DMS79 treated with DMSO at 0.1 percent for 48 hours (cell line): ENCODE results near the gene TM4SF4.
A peak's percentile ranks its signal among the peaks of the same experiment; 100 is the strongest.

ENCODE experiments used
- DNase-seq: peaks from one replicate; lab custom pipeline; 2025; lab: John Stamatoyannopoulos, UW

TM4SF4 gene

DNA sequence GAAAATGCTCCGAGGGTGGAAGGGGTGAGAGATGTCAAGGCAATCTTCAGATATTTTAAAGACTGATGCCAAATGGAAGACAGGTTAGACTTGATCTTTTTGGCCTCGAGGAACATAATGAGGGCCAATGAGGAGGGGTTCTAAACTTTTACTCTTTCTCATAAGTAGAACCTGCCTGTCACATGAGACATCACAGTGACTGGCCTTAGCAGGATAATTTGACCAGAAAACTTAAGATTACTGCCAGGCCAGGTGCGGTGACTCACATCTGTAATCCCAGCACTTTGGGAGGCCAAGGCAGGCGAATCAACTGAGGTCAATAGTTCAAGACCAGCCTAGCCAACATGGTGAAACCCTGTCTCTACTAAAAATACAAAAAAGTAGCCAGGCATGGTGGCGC, 12.2 kb downstream of the TM4SF4 start:
- DNase-seq: no peak

DNA sequence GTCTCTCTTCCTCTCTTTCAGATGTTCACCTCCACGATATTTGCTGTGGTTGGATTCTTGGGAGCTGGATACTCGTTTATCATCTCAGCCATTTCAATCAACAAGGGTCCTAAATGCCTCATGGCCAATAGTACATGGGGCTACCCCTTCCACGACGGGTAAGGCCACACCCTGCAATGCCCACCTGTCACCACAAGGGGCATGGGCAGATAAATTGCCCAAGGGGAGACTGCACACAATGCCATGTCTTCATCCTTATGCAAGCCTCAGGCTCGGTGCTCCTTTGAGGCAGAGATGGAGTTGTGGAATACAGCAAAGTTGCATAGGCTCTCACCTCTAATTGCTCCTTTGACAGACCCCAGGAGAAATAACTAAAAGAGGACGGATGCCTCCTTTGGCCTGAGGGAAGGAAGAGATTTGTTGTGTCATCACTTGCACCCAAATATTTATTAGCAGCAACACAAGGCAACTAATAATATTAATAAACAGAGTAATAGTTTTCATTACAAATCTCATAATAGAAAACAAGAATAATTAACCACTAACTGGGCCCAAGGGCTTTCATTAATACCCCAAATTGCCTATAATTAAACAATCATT, 13.2 kb downstream of the TM4SF4 start:
- DNase-seq: no peak

DNA sequence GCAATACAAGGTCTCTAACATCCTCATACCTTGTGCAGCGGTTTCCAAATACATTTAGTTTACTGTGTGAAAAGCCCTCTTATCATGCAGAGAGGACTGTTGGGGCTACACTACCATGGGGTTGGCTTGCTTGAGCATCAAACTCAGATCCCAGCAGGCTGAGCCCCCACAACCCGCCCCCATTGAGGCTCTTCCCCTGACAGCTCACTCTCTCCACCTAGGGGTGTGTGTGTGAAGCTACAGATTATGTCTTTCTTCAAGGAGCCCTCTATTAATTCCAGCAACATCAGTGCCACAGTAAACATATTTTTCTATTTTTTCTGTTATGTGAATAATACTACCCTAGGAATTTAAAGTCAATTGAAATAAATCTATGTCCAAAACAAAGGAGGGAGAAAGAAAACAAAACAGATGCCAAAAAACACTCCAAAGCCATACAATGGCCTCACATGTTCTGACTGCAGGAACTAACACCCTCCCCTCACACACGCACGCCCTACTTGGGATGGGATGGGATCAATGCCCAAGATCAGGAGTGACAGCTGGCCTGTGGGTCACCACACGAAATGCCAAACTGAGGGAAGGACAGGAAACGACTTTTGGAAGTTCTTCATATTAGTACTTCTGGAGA, 14.7 kb downstream of the TM4SF4 start:
- no peak for DNase-seq

DNA sequence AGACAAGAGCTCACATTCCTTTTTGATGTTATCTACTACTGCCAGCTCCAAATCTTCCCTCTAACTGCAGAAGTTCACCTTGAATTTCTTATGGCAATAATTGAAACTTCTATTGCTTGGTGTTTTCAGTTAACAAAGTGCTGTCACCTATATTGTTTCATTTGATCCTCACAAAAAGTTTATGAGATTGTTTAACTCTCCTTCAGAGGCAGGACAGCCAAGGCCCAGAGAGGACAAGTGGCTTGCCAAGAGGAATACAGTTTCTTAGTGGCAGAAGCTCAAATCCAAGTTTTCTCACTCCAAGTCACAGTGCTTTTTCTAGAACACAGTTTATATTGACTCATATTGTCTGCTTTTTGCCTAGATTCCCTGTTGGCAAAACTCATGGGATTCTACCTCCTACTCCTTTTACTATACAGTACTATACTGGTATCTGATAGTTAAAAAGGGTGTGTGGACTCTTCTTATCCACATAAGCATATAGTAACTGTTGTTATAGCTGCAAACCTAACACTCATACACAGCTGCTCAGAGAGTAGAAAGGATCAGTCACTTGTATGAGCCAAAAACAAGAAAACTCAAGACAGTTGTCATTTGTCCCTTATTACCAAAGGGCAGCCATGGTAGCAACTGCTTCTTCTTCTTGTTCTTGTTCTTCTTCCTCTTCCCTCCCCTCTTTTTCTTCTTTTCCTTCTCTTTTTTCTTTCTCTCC, 15.9 kb downstream of the TM4SF4 start:
- DNase-seq: no peak

DNA sequence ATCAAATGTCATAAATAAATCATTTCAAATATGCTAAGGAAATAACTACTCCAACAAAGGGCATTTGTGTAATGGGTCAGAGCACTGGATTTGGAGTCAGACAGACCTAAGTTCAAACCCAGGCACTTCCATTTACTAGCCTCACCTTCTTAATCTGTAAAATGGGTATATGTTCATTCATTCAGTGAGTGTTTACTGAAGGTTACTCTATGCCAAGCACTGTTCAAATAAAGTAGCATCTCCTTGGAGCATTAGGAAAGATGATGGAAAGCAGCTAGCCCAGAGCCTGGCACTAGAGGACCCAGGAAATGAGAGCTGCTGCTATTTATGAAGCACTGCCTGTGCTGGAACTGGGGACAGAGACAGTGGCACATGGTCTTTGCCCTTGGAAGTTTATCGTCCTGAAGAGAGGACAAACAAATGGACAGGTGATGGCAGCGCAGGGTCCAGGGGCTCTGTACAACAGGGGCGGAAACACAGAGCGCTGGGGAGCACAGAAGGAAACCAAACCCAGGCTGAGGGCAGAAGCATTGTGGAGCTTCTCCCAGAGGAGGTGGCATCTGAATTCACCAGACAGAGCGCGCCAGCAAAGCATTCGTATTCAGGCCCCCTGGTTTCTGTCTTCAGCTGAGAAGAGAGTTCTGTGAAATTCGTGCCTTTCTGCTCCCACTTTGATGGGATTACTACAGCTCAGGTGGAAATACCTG, 19.0 kb downstream of the TM4SF4 start:
- no peak for DNase-seq

DNA sequence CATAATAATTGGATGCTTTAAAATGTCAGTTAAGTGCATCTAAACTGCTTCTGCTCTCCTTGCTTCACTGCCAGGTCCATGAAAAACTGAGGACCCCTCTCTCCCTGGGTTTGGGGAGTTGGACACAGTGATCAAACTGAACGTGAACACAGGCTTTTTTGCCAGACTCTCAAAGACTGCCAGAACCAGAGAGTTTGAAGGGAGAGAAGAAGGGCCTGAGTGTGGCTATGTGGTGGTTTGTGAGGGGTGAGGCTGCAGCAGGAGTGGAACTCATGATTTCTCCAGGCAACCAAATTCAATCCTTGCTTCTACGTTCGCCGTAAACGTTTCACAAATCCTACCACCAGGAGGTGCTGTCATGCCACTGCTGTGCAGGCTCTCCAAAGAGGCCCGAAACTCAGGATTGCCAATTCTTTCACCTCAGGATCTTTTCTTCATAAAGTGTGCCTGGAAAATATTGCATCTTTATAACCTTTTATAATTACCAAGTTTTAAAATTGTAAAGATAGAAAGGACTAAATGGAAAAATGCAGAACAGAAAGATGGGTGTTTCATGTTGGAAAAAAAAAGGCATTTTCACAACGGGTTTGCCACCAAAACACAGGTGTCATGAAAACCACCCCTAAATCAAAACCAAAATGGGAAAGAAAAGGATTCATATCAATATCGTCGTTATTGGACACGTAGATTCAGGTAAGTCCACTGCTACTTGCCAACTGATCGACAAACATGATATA, 19.7 kb downstream of the TM4SF4 start:
- no peak for DNase-seq

DNA sequence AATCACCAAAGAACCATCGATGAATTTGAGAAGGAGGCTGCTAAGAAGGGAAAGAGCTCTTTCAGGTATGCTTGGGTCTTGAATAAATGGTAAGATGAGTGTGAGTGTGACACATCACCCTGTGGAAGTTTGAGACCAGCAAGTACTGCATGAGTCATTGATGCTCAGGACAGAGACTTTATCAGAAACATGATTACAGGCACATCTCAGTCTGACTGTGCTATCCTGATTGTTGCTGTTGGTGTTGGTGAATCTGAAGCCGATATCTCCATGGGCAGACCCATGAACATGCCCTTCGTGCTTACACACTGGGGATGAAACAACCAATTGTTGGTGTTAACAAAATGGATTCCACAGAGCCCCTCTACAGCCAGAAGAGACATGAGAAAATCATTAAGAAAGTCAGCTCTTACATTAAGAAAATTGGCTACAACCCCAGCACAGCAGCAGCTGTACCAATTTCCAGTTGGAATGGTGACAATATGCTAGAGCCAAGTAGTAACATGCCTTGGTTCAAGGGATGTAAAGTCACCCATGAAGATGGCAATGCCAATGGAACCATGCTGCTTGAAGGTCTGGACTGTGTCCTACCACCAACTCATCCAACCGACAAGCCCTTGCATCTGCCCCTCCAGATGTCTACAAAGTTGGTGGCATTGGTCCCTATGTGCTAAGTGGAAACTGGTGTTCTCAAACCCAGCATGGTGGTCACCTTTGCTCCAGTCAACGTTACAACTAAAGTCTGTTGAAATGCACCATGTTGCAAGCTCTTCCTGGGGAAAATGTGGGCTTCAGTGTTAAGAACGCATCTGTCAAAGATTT, 20.5 kb downstream of the TM4SF4 start:
- DNase-seq: no peak

DNA sequence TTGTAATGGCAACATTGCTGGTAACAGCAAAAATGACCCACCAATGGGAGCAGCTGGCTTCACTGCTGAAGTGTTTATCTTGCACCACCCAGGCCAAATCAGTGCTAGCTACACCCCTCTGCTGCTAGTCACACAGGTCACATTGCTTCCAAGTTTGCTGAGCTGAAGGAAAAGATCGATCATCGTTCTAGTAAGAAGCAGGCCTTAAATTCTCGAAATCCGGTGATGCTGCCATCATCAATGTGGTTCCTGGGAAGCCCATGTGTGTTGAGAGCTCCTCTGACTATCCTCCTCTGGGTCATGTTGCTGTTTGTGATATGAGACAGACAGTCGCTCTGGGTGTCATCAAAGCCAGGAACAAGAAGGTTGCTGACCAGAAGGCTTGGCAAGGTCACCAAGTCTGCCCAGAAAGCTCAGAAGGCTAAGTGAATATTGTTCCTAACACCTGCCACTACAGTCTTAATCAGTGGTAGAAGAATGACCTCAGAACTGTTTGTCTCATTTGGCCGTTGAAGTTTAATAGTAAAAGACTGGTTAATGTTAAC, 21.2 kb downstream of the TM4SF4 start:
- no peak for DNase-seq

DNA sequence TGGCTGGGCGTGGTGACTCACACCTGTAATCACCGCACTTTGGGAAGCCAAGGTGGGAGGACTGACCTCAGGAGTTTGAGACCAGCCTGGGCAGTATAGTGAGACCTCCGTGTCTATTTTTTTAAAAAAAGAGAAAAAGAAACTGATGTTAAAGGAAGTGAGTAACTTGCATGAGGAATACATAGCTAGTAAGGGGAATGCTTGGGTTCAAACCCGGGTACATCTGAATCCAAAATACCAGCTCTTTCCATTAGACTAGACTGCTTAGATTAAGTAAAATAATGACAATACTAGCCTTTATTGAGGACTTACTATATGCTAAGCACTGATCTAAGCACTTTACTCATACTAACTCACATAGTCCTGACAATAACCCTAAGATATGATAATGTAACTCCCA, 22.4 kb downstream of the TM4SF4 start:
- DNase-seq: no peak

DNA sequence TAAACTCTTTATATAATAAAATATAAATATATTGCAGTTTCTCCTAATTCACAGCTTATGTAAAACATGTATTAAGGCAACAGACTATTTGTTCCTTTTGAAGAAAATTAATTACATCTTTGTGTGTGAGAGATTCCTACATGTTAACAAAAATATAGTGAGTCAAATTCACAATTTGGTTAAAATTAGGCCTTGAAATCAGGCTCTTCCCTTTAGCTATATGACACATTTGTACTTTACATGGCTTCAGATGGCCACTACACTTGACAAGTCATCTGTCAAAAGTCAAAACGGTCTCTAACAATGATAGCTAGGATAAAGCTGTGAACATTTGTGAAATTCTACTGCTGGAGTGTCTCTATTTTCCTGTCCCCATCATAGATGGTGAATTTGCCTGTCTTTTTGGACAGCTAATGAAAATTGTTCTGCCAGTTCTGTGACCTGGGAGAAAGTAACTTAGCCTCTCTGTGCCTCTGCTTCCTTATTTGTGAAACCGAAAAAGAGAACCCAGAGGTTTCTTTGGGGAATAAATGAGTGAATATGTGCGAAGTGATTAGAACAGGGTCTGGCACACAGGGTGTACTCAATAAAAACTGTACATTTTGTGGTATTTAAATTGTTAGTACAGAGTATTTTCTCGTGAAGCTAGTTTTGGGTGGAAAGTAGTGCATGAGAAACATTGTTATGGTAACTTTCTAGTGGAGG, 23.6 kb downstream of the TM4SF4 start:
- no peak for DNase-seq

DNA sequence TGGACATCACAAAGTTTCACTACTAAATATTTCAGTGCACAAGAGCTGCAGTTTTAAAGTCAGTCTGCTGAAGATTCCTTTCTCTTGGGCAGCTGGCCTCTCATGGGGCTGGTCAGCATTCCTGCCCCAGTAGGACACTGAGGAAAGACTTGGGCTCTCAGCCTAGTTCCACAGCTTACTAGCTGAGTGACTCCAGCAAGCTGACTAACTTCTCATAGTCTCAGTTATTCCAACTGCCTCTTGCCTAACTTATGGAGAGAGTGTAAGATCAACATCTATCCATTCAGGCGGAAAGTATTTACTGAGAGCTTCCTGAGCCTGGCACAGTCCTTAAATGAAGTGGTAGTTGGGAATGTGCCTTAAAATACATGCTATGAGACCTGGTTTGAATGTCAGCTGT, 27.0 kb downstream of the TM4SF4 start:
- DNase-seq: no peak

DNA sequence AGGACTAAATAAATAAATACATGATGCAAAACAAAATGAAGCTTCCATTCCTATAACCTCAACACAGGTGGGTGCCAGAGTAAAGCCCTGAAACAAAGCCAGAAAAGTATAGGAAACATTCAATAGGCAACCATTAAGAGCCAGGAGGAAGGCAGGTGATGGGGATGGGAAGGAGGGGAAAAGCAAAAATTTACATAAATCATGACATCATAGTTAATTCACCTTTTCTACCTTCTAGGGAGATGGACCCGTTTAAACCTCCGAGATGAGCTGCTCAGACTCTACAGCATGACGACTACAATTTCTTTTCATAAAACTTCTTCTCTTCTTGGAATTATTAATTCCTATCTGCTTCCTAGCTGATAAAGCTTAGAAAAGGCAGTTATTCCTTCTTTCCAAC, 27.9 kb downstream of the TM4SF4 start:
- no peak for DNase-seq

DNA sequence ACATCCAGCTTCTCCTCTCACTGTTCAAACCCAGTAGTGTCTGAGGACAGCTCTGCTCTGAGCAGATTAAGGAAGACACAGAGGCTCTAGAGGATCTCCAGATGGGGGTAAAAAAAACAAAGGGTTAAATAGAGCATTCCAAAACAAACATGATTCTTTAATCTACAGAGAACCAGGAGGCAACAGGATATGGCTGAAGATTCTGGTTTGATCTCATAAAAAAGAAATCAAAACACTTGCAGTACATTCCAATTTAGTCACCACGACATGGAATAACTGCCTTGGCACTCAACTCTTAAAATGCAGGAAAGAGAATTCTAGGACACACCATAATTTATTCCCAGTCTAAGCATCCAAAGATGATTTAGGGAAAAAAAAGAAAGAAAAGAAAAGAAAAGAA, 32.0 kb downstream of the TM4SF4 start:
- DNase-seq: no peak

DNA sequence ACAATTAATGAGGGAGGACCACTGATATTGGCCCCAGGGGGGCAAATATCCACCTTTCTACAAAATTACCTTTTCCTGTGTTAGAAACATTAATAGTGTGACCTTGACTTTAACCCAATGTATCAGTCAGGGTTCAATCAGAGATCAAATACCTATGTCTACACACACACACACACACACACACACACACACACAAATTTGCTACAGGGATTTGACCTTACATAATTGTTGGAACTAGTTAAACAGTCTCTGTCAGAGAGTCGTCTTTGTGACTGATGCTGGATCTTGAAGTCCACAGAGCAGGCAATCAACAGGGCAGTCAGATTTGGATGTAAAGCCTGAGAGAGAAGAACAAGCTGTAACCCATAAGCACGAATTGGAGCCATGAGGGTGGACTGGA, 32.5 kb downstream of the TM4SF4 start:
- no peak for DNase-seq

DNA sequence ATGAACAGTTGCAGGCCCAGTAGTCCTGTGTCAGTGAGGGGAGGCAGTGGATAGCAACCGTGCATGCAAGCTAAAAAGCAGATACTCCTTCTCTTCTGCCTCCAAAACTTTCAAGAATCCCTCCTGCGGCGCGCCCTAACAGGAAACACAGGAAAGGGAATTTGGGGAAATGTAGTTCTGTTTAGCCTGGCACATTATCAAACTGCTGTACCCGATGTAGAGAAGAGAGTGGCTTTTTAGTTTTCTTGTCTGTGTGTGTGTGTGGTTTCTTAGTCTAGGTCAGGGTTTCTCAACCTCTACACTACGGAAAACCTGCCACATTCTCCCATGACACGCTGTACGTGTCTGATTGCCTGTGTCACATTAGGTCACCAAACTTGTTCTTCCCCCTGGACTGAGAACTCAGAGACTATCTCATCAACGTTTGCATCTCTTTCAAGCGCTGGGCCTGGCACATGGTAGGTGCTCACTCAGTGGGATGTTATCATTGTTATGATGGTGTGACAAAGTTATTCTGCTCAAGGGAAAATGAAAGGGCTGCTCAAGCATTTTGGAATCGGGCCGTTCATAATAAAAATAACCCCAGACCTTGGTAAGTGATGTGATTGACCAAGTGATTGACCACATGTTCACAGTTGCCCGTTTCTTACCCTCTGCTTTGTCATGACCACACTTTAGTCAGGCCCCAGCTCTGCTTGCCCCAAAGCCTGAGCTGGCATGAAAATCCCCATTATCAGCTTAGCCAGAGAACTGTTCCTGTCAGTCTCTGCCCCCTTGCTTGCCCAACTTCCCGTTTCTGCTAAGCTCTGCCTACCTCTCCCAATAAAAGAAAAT, 33.2 kb downstream of the TM4SF4 start:
- DNase-seq: no peak

DNA sequence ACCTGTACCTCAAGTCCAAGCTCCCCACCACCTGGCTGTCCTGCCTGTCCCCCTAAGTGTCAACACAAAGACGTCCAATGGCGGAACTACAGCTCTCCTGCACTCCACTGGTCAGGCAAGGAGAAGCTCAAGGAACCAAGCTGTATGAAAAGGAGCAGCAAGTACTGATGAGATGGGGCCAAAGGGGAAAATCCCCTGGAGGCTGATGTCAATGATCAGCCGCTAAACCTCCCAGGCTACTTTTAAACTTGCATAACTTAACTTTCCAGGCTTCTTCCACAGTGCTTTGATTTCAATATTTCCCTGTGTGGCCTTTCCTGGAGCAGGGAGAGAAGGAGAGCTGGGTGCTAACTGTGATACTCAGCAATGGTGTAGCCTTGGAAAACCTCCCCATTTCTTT, 35.0 kb downstream of the TM4SF4 start:
- no peak for DNase-seq

DNA sequence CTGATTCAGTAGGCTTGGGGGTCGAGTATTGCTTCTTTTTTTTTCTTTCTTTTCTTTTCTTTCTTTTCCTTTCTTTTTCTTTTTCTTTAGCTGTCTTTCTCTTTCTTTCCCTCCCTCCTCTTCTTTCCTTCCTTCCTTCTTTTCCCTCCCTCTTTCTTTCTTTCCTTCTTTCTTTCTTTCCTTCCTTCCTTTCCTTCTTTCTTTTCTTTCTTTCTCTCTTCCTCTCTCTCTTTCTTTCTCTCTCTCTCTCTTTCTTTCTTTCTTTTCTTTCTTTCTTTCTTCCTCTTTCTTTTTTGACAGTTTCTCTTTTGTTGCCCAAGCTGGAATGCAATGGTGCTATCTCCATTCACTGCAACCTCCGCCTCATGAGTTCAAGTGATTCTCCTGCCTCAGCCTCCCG, 36.0 kb downstream of the TM4SF4 start:
- DNase-seq: no peak

DNA sequence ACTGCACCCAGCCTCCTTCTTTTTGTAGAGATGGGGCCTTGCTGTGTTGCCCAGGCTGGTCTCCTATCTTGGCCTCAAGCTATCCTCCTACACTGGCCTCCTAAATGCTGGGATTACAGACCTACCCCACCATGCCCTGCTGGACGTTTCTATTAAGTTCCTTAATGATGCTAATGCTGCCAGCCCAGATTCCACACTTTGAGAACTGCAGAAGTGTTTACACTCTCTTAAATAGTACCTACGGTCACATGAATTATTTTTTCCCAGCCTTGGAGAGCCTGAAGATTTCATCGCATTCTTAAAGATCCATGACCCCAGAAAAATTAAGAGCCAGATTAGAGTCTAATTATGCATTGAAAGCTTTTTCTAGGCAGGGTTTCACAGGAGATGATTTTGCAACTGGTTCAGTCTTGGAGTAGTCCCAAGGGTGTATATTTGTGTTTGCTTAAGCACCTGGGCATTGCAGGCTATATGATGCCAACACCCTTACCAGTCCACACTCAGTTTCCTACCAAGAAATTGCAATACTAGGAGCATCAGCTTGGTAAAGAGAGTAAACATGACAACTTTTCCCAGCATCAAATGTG, 36.6 kb downstream of the TM4SF4 start:
- peak; percentile 38 for DNase-seq
